Tibial nerve (tissue), 3 donors: ENCODE data around the gene PTH1R.

ENCODE experiments used
- CTCF ChIP-seq, 5 experiments: fragments of 200-600 bp in 3 of 5; fragments of 450-650 bp in 2 of 5; sonication (generic) in 3 of 5; IDR thresholded peaks; one replicate each; pipeline ENCODE4 v1.5.1; 2016 to 2019; ENCODE audit warnings: antibody characterized with exemption in 5 of 5, mild to moderate bottlenecking in 3 of 5, moderate library complexity in 2 of 5
- POLR2A ChIP-seq, 2 donors: fragments of 450-650 bp; IDR thresholded peaks; one replicate each; pipeline ENCODE4 v1.6.1; 2017; ENCODE audit warnings: antibody characterized with exemption in 2 of 2, mild to moderate bottlenecking in 2 of 2, moderate library complexity in 2 of 2

DNA sequence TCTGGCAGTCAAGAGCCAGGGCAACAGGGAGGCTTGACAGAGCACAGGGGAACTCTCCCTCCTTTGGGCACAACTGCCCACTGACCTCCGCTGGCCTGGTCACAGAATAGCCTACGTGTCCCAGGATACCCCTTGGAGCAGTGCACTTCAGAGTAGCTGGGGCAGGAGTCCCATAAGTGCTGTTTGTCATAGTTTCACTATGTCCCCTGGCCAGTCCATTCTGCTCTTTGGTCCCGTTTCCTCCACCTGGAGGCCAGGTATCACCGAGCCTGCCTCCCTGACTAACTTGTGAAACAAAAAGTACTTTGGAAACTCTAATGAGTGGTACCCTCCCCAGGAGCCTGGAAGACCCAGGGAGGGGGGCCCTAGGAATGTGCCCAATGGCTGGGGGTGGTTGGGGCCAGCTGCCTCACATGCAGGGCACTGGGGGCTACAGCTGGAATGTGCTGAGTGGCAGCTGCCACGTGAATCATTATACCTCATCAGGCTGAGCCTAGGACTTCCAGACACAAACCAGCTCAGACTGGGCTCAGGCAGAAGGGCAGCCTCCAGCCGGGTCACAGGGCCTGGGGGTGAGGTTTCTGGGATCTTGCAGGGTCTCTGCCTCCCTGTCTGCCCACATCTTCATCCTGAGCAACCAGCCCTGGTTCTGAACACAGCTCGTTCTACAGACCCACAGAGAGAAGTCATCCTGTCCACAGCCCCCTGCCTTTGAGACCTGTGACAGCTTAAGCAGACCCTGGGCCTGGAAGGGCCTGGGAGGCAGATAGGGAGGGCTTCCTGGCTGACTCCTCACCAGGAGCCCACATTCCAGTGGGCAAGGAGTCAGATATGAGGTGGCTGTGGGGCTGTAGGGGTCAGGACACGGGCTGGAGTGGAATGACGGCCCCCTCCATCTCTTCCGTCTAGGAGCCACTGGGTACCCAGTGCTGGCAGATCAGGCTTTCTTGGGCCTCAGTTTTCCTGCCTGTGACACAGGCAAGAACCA, 914 bp upstream of the PTH1R start:
- TF ChIP-seq CTCF (IDR thresholded peaks at IDR 0.05) (no peak), POLR2A (IDR thresholded peaks at IDR 0.05) (no peak)
